IMR-90 (cell line): ENCODE data around the gene C11orf58.

Experiments
- BHLHE40 ChIP-seq: fragments of 150-350 bp; IDR thresholded peaks from 2 replicates; pipeline ENCODE4 v1.6.1; 2016; ENCODE audit warnings: mild to moderate bottlenecking, low read depth, low read length
- CTCF ChIP-seq: conservative IDR thresholded peaks from 2 replicates; pipeline ENCODE4 v1.5.1; 2012; ENCODE audit warnings: mild to moderate bottlenecking, low read depth, low read length, improper control_type of control experiment
- MAFK ChIP-seq: IDR thresholded peaks from 2 replicates; pipeline ENCODE4 v1.6.1; 2012; ENCODE audit warnings: low read depth, low read length, improper control_type of control experiment
- POLR2A ChIP-seq: IDR thresholded peaks from 2 replicates; pipeline ENCODE4 v1.6.1; 2012; ENCODE audit warnings: mild to moderate bottlenecking, low read depth, low read length
- RFX5 ChIP-seq: IDR thresholded peaks from 2 replicates; pipeline ENCODE4 v1.8.0; 2012; ENCODE audit warnings: low read depth, mild to moderate bottlenecking, low read length, moderate library complexity

GRCh38 chr11:16773981-16774935 is 35.8 kb downstream of the C11orf58 start:
- TF ChIP-seq CTCF = no peak
- no peak for TF ChIP-seq POLR2A
- no peak for TF ChIP-seq BHLHE40
- TF ChIP-seq RFX5 = no peak
- TF ChIP-seq MAFK = no peak
